ENCODE measurements around the gene MYLK.

- TF ChIP-seq, protein P1, sequence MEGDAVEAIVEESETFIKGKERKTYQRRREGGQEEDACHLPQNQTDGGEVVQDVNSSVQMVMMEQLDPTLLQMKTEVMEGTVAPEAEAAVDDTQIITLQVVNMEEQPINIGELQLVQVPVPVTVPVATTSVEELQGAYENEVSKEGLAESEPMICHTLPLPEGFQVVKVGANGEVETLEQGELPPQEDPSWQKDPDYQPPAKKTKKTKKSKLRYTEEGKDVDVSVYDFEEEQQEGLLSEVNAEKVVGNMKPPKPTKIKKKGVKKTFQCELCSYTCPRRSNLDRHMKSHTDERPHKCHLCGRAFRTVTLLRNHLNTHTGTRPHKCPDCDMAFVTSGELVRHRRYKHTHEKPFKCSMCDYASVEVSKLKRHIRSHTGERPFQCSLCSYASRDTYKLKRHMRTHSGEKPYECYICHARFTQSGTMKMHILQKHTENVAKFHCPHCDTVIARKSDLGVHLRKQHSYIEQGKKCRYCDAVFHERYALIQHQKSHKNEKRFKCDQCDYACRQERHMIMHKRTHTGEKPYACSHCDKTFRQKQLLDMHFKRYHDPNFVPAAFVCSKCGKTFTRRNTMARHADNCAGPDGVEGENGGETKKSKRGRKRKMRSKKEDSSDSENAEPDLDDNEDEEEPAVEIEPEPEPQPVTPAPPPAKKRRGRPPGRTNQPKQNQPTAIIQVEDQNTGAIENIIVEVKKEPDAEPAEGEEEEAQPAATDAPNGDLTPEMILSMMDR (IDR thresholded peaks at IDR 0.05), result no peak
- TF ChIP-seq POLR2A (IDR thresholded peaks at IDR 0.05) (no peak), EP300 (IDR thresholded peaks at IDR 0.05) (no peak)
These were observed 315.3 kb downstream of the MYLK start for GRCh38 chr3:123568875-123569274.

Measured in tibial nerve (tissue), 4 donors.